VCaP (cell line): ENCODE measurements around the gene CPZ.

ENCODE experiments used
- H3K27ac ChIP-seq: fragments of 450-650 bp; 2 replicates; pipeline ENCODE4 v1.5.1; 2017
- TF ChIP-seq, protein P1 (sequence below): fragments of 450-650 bp; conservative IDR thresholded peaks from 2 replicates; pipeline ENCODE4 v1.5.1; 2017; ENCODE audit warnings: mild to moderate bottlenecking, moderate library complexity

CPZ gene

DNA sequence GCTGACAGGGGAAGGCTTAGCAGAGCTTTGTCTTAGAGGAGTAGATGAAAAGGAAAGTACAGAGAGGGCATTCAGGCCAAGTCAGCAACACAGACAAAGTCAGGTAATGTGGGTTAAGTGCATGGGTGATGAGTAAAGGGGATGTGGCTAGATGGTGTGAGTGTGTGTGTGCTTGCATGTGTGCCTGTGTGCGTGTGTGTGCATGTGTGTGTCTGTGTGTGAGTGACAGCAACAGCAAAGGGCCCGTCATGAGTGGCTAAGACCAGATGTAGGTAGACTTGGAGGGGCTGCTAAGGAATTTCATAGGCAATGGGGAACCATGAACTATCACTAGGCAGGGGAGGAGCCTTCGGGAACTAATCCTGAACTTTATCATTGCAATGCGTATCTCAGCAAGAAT lies 14.6 kb upstream of the CPZ start:
- no peak overlapping the region for H3K27ac ChIP-seq
- TF ChIP-seq, protein P1, sequence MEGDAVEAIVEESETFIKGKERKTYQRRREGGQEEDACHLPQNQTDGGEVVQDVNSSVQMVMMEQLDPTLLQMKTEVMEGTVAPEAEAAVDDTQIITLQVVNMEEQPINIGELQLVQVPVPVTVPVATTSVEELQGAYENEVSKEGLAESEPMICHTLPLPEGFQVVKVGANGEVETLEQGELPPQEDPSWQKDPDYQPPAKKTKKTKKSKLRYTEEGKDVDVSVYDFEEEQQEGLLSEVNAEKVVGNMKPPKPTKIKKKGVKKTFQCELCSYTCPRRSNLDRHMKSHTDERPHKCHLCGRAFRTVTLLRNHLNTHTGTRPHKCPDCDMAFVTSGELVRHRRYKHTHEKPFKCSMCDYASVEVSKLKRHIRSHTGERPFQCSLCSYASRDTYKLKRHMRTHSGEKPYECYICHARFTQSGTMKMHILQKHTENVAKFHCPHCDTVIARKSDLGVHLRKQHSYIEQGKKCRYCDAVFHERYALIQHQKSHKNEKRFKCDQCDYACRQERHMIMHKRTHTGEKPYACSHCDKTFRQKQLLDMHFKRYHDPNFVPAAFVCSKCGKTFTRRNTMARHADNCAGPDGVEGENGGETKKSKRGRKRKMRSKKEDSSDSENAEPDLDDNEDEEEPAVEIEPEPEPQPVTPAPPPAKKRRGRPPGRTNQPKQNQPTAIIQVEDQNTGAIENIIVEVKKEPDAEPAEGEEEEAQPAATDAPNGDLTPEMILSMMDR = no peak

DNA sequence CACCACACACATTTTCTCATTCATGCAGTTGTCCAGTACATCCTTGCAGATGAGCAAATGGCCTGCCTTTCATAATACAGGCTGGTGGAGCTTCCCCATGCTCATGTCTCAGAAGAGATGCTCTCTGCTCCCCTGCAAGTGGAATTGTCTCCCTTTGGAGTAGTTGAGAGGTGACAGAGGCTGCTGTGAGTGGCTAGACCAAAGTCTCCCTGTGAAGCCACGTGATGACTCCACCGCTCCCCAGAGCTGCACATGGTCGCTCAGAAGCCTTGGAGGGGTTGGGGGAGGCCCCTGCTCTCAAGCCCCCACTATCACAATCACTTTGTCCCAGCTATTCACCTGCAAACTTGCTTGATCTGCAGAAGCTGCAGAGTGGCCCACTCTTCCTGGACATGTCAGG lies 13.8 kb upstream of the CPZ start:
- H3K27ac ChIP-seq = no peak overlapping the region
- TF ChIP-seq, protein P1 = no peak

DNA sequence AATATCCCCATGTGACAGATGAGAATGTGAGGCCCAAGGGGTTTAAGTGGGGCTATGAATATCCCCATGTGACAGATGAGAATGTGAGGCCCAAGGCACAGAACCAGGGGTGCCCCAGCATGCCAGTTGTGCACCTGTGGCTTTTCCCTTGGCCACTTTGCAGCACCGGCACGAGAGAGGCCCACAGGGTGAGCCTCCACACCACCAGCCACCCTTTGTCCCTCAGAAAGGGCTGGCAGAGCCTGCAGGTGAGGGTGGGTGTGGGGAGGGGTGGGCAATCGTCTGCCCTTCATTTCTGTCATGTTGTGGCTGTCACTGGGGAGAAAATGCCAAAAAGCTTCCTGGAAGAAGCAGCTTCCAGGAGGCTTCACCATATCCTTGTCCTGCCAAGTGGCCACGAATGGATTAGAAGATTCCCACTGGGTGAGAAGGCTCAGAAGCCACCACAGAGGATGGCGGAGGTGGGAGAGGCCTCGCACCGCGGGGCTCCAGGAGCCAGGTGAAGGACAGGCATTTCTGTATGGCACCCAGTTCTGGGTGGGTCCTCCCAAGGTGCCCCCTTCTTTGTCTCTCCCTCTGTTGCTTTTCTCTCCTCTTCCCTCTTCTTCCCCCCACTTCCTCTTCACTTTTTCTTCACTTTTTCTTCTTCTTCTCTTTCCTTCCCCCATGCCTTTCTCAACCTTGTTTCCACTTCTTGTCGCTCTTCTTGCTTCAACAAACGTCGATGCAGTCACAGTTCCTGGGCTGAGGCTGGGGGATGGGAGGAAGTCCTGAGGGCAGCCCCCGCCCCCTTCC lies 12.8 kb upstream of the CPZ start:
- no peak overlapping the region for H3K27ac ChIP-seq

DNA sequence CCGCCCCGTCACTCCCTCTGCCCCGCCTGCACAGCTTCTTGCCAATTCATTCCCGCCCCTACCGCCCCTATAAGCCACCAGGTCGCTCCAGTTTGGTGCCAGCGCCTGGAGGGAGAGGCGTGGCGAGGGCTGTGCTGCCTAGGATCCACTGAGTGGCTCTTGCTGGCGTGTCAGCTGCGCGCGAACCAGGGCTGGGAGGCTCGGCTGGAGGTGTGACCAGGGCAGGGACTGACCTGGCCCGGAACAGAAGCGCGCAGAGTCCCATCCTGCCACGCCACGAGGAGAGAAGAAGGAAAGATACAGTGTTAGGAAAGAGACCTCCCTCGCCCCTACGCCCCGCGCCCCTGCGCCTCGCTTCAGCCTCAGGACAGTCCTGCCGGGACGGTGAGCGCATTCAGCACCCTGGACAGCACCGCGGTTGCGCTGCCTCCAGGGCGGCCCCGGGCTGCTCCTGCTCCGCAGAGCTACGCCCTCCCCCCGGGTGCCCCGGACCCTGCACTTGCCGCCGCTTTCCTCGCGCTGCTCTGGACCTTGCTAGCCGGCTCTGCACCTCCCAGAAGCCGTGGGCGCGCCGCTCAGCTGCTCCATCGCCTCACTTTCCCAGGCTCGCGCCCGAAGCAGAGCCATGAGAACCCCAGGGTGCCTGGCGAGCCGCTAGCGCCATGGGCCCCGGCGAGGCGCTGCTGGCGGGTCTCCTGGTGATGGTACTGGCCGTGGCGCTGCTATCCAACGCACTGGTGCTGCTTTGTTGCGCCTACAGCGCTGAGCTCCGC lies 12.1 kb upstream of the CPZ start, which contains the start of gene GPR78:
Gene GPR78, plus strand, starts transcription at position 72 of the 773 bp plus-strand sequence. Its CDS starts 591 bp downstream, at position 663.
- H3K27ac ChIP-seq = no peak within 1 kb of the TSS
- TF ChIP-seq, protein P1 = no peak

More for the DNA sequence above, 12.8 kb upstream of the CPZ start:
- TF ChIP-seq, protein P1 = no peak

DNA sequence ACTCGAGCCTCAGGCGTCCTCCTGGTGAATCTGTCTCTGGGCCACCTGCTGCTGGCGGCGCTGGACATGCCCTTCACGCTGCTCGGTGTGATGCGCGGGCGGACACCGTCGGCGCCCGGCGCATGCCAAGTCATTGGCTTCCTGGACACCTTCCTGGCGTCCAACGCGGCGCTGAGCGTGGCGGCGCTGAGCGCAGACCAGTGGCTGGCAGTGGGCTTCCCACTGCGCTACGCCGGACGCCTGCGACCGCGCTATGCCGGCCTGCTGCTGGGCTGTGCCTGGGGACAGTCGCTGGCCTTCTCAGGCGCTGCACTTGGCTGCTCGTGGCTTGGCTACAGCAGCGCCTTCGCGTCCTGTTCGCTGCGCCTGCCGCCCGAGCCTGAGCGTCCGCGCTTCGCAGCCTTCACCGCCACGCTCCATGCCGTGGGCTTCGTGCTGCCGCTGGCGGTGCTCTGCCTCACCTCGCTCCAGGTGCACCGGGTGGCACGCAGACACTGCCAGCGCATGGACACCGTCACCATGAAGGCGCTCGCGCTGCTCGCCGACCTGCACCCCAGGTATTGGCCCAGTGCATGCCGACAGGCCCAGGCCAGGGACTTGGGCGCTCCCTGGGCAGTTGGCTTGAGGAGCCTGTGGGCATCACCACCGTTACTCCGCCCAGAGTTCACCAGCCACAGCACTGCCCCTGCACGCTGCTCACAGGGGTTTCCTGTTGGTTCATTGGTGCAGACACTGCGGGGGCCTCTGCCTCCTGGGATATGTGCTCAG lies 11.3 kb upstream of the CPZ start:
- TF ChIP-seq, protein P1 = no peak
- no peak overlapping the region for H3K27ac ChIP-seq

DNA sequence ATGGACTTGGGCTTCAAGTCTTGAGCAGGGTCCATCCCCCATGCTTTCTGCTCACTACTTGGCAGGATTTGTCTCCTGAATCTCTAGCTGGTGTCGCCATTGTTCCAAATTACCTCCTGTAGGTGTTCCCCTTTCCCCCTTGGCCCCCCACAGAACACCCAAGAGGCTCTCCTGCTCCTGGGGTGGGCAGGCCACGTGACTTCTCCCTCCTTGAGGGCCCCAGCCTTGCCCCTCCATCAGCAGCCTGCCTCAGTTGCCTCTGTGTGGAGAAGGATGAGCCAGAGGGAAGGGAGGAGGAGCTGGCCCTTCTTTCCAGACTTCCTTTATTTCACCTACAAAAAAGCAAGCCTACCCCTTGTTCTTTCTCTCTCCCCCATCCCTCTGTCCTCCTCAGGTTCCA lies 10.5 kb upstream of the CPZ start:
- H3K27ac ChIP-seq = no peak overlapping the region
- TF ChIP-seq, protein P1 = no peak

DNA sequence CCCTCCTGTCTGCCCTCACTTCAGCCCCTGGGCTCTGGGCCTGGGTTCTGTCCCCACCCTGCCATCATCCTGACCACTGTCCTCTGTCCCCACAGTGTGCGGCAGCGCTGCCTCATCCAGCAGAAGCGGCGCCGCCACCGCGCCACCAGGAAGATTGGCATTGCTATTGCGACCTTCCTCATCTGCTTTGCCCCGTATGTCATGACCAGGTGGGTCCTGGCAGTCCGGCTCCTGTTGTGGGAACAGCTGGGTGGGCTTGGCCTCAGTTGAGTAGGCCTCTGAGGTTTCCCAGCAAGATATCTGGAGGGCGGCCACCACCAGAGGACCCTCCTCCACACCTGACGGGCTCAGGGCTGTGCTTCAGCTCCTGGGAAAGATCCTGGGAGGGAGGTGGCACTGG lies 10.1 kb upstream of the CPZ start:
- H3K27ac ChIP-seq = no peak overlapping the region
- TF ChIP-seq, protein P1 = no peak
